GM12874 (cell line): ENCODE measurements around the gene ITGA11.

ENCODE experiments used
- TF ChIP-seq, protein P1 (sequence below): IDR thresholded peaks from 2 replicates; pipeline ENCODE4 v1.5.1; 2011; ENCODE audit warnings: low read depth, mild to moderate bottlenecking, control low read depth, low read length, moderate library complexity; ENCODE audit not compliant: insufficient read depth

The ITGA11 gene

GRCh38 chr15:68447209-68447608 is 15.2 kb upstream of the ITGA11 start:
- TF ChIP-seq, protein P1, sequence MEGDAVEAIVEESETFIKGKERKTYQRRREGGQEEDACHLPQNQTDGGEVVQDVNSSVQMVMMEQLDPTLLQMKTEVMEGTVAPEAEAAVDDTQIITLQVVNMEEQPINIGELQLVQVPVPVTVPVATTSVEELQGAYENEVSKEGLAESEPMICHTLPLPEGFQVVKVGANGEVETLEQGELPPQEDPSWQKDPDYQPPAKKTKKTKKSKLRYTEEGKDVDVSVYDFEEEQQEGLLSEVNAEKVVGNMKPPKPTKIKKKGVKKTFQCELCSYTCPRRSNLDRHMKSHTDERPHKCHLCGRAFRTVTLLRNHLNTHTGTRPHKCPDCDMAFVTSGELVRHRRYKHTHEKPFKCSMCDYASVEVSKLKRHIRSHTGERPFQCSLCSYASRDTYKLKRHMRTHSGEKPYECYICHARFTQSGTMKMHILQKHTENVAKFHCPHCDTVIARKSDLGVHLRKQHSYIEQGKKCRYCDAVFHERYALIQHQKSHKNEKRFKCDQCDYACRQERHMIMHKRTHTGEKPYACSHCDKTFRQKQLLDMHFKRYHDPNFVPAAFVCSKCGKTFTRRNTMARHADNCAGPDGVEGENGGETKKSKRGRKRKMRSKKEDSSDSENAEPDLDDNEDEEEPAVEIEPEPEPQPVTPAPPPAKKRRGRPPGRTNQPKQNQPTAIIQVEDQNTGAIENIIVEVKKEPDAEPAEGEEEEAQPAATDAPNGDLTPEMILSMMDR = no peak

DNA sequence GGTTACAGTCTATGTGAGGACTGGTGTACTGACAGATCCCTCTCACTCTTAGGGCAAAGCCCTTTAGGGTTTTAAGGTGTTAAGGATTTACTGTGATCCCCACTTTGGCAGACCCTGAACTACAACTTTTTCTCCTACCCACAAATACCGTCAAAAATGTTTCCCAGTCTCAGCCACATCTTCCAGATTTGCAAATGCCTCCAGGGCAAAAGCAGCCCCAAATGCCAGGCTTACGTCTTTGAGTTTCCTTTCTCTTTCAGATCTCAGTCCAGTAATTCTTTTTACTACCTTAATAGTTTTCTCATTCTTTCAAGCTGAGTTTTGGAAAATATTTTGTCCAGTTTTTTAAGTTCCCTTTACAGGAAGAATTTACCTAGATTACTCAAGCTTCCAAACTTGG is 13.4 kb upstream of the ITGA11 start:
- TF ChIP-seq, protein P1 = no peak

DNA sequence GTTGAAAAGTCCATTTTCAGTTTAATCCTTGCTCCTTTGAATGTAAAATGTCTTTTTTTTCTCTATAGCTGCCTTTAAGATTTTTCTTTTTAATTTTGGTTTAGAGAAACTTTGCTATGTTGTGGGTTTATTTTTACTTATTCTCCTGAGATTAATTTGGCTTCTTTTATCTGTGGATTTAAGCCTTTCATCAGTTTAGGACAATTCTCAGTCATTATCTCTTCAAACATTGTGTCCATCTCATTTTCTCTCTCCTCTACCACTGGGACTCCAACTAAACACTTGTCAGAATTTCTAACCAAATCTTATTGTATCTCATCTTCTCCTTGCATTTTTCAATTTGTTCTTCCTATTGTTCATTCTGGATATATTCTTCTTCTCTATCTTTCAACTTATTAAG is 12.4 kb upstream of the ITGA11 start:
- TF ChIP-seq, protein P1 = no peak

- TF ChIP-seq, protein P1 = no peak
These were observed 10.9 kb upstream of the ITGA11 start for GRCh38 chr15:68442903-68443302.

DNA sequence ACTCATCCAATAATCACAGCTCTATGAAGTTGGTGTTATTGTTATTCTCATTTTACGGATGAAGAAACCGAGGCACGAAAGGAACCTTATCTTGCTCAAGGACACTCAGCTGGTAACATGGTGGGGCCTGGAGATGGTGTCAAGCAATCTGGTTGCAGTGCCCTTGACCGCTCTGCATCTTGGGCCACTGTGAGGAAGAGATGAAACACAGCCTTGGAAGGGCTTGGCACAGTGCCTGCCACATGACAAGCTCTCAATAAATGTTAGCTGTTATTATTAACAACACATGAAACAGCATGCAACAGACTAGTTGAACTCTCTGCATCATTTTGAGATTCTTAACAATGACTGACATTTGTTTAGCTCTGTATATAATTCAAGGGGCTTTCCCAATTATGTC is 10.1 kb upstream of the ITGA11 start:
- TF ChIP-seq, protein P1 = no peak

DNA sequence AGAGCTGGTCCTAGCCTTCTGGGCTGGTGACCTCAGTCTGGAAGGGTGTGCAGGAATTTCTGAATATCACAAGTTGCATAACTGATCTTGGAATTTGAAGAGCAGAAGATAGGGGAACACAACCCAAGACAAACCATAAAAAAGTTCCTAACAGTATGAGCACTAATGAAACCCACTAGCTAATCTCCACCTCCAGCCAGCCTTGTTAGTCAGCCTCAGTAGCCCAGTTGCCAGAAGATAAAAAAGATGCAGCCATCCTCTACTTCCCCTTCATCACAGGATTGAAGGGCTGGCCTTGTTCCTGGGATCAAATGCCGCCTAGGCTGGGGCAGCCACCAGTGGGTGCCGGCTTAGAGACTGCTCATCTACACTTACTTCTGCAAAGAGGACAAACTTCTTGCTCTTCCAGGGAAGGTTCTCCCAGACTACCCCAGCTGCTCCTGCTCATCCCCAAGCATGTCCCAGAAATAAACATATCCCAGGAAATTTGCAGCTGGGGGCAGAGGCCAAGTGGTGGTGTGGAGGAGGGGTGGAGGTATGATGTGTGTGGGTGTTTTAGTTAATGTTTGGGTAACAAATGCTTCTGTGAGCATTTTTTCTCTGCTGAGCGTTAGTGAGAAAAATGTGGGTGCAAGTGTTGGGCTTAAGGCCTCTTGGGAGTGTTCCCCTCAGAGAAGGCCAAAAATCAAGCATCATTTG is 9.2 kb upstream of the ITGA11 start:
- TF ChIP-seq, protein P1 = no peak

GRCh38 chr15:68440136-68440535 is 8.2 kb upstream of the ITGA11 start:
- TF ChIP-seq, protein P1 = no peak
